GM18505 (cell line): ENCODE data around the gene KRTAP13-1.

ENCODE experiments used
- ATAC-seq: cut with Tn5 transposase; IDR thresholded peaks from one replicate; pipeline ENCODE4 v1.9.1; 2021; ENCODE audit not compliant: unreplicated experiment
- POLR2A ChIP-seq: IDR thresholded peaks from 4 replicates; pipeline ENCODE4 v1.6.1; 2011; ENCODE audit warnings: borderline replicate concordance; ENCODE audit not compliant: insufficient read depth, insufficient read length; ENCODE audit errors: extremely low read depth

Gene KRTAP13-1

DNA sequence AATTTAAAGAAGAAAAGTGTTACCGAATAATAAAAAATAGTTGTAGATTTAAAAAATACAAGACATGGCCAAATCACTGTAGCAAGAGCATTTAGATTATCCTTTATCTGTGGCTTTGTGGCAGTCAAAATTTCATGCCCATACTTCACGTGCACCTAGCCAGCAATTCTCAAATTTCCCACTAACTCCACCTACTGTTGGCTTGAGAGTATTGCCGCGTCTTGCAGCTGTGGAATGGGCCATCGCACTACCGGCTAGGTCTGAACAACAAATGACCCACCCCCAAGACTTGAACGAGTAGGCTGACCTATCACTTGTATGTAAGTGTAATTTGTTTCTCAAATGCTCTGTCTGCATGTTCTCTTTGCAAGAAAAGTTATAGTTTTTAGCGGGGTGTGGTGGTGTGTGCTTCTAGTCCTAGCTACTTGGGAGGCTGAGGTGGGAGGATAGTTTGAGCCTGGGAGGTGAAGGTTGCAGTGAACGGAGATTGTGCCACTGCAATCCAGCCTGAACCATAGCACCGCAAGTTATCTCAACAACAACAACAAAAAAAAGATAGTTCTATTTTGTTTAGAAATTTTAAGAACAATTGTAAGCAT, 38.3 kb downstream of the KRTAP13-1 start:
- peak; percentile 79 for ATAC-seq

DNA sequence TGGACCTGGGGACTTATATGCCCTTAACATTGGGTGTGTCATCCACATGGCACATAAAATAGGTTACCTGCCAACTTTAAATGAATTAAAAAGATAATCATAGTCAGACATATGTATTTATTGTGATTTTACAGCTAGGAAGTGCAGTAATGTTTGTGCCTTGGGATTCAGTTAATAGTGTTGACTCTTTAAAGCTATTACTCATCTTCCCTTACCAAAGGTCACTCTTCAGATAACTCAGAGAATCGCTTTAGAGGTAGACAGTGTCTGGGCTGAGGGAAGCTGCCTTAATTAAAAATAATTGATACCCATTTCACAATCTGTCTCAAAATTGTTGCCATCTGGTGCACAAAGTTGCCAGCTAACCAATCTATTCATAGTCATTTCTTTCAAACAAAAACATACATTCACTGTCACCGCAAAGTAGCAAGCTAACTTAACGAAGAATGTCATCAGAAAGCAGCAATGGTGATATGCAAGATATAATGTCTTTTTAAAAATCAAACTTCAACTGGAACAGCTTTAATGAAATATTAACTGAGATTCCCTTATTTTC, 41.3 kb downstream of the KRTAP13-1 start:
- no peak for ATAC-seq
- no peak for TF ChIP-seq POLR2A

More for the DNA sequence above, 38.3 kb downstream of the KRTAP13-1 start:
- no peak for TF ChIP-seq POLR2A

DNA sequence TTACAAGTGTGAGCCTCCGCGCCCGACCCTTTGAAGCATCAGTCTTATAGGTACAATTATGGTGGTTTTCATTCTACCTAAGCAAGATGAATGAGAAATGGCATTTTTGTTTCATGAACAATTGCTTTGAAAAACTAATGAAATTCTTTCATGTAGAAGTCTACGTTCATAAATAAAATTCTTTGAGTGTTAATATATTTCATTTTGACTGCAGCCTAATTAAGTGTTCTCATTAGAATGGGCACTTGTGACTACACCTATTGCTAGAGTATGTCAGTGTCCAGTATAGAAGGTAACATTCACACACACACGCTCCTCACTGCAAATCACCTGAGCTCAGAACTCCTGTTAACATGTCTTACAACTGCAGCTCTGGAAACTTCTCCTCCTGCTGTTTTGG, 44.1 kb downstream of the KRTAP13-1 start, which contains the start of gene KRTAP15-1:
Gene KRTAP15-1, plus strand, starts transcription at position 301 of the 400 bp plus-strand sequence. Its CDS starts 53 bp downstream, at position 354.
- no peak for ATAC-seq
- no peak for TF ChIP-seq POLR2A

DNA sequence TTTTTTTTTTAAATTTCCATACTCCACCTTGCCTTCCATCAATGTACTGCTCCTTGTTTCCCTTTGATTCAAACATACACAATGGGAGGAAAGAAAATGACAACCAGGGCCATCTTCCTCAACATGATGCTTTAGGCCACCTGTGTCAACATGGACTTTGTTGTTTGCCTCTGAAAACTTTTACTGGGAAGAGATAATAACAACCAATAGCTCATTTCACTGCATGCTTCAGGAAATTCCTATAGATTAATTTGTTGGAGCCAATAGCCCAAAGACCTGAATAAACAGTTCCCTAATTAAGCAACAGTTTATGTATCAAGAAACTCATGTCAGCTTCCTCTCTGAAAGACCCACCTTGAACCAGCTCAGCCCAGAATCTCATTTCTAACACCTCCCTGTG, 47.4 kb downstream of the KRTAP13-1 start:
- no peak for TF ChIP-seq POLR2A
- ATAC-seq: no peak

DNA sequence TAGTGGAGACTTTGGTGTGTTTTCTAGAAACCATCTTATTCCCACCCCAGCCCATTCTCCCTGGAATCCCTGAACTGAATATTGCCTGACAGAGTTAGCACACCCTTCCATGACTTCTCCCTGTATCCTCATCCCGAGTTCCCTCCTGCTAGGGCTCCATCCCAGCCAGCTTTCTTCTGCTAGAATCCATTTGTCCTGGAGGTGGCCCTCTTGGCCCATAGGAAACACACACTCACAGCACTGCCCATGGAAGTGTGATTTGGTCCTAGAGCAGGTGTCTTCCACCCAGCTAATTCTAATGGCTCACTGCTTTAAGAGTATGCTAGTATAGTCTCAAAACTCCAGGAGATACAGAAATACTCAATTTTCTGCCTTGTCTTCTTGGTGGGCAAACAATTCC, 48.4 kb downstream of the KRTAP13-1 start:
- no peak for TF ChIP-seq POLR2A
- no peak for ATAC-seq
